GM19193 (cell line): ENCODE data around the gene CEACAM5.

Experiments
- POLR2A ChIP-seq: IDR thresholded peaks from 4 replicates; pipeline ENCODE4 v1.6.1; 2011; ENCODE audit not compliant: insufficient read depth, insufficient read length; ENCODE audit errors: extremely low read depth

CEACAM5 gene

DNA sequence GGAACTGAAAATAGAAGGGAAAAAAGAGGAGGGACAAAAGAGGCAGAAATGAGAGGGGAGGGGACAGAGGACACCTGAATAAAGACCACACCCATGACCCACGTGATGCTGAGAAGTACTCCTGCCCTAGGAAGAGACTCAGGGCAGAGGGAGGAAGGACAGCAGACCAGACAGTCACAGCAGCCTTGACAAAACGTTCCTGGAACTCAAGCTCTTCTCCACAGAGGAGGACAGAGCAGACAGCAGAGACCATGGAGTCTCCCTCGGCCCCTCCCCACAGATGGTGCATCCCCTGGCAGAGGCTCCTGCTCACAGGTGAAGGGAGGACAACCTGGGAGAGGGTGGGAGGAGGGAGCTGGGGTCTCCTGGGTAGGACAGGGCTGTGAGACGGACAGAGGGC lies at the start of gene CEACAM5:
CEACAM5 (plus strand) TSS at position 146 of the 400 bp plus-strand sequence; CDS start at position 252, 106 bp downstream.
- TF ChIP-seq POLR2A = no peak

DNA sequence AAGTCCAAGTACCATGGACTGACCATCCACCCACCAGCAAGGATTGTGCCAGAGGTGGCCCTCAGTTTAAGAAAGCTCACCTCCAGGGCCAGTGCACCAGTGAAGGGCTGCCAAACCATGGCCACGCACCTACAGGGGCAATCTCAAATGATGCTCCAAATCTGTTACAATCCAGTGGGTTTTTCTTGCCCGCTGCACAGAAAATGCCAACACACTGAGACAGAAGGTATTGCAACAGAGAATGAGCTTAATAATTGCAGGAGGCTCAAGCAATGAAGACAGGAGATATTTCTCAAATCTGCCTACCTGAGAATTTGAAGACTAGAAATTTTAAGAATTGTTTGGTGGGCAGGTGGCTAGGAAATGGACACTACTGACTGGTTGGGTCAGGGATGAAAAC lies 42.4 kb upstream of the CEACAM5 start:
- TF ChIP-seq POLR2A = no peak

- no peak for TF ChIP-seq POLR2A
Measured at GRCh38 chr19:41668315-41668714, 40.1 kb upstream of the CEACAM5 start.

DNA sequence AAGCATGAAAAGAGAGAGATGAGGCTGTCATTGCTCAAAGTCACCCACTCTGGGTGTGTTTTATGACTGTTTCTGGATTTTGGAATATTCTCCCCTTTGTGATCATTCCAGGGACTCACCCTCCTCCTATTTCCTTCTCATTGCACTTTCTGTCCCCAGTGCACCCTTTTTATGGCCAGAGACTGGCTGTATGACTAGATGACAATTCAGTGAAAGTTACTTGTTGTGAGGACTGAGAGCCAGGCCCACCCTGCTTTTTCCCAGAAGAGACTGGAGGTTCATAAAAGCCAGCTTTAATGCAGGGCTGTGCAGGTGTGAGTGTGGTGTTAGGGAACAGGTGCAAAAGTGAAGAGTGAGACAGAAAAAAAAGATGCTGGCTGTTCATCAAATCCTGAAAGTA lies 37.7 kb upstream of the CEACAM5 start:
- TF ChIP-seq POLR2A = no peak

GRCh38 chr19:41671486-41671885 lies 36.9 kb upstream of the CEACAM5 start:
- TF ChIP-seq POLR2A = no peak

DNA sequence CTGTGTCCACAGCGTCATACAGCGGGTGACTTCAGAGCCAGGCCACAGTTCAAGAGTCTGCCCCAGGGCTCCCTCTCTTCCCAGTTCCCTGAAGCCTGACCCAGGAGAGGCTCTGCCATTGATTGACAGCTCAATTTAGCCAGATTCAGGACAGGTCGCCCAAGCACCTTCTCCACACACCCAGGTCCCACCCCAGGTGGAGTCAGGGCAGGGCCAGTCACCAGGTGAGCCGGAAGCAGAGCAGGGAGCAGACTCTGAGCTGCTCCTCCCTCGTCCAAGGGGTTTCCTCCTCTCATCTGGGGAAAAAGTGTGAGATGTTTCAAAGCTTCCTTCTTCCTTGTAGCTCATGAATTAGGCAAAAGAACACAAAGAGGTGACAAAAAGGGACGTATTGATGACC lies 26.0 kb upstream of the CEACAM5 start:
- no peak for TF ChIP-seq POLR2A

GRCh38 chr19:41687419-41687818 lies 21.0 kb upstream of the CEACAM5 start:
- TF ChIP-seq POLR2A = no peak

- TF ChIP-seq POLR2A = no peak
Measured at GRCh38 chr19:41688098-41688497, 20.3 kb upstream of the CEACAM5 start, which contains the start of gene CEACAM7. Gene CEACAM7 (minus strand): TSS chr19:41688270. CDS start chr19:41688165, 105 bp downstream.

DNA sequence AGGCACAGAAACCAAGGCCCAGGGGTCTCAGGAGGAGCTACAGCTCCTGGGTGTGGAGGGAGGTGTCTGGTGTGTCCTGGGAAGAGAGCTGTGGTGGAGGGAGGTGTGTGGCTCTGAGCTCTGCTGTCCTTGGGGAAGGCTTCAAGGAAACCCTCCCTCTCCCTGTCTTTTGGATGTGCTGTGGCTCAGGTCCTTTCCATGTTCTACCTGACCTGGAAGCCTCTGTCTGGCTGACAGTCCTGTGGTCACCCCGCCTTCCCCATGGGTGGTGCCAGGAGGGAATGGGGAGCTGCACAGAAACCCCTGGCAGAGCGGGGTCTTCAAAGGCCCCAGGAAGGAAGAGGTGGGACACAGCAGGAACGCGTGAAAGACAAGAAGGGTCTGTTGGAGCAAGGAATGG lies 19.7 kb upstream of the CEACAM5 start:
- no peak for TF ChIP-seq POLR2A

GRCh38 chr19:41689993-41690800 lies 18.2 kb upstream of the CEACAM5 start:
- no peak for TF ChIP-seq POLR2A

GRCh38 chr19:41690801-41691065 lies 17.7 kb upstream of the CEACAM5 start:
- TF ChIP-seq POLR2A = no peak

DNA sequence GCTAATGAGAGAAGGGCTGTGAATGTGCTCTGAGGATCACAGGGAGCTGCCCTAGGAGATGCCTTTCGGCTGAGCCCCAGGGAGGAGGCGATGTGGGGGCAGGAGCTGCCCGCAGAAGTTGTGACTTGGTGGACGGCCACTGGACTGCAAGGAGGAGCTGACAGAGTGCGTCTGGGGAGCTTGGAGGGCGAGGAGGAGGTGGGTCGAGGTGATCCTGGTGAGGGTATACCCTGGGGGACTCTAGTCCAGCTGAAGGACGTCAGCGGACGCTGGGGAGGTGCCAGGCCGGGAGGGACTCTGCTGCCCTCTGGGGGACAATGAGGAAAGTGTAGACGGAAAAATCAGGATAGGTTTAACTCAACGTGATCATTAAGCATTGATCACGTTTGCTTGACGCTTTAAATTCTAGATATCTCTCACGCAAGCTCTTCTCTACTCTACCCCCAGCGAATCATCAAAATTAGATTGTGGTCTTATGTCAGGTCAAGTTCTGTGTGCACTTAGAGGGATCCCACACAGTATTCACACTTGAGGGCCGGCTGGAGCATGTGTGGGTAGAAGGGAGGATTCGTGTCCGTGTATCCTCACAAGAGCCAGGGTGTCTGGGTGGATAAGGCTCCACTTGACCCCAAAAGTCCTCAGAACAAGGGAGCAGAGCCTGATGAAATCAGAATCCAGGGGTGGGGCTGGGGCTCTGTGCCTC lies 17.0 kb upstream of the CEACAM5 start:
- no peak for TF ChIP-seq POLR2A

GRCh38 chr19:41694196-41694595 lies 14.2 kb upstream of the CEACAM5 start:
- no peak for TF ChIP-seq POLR2A

DNA sequence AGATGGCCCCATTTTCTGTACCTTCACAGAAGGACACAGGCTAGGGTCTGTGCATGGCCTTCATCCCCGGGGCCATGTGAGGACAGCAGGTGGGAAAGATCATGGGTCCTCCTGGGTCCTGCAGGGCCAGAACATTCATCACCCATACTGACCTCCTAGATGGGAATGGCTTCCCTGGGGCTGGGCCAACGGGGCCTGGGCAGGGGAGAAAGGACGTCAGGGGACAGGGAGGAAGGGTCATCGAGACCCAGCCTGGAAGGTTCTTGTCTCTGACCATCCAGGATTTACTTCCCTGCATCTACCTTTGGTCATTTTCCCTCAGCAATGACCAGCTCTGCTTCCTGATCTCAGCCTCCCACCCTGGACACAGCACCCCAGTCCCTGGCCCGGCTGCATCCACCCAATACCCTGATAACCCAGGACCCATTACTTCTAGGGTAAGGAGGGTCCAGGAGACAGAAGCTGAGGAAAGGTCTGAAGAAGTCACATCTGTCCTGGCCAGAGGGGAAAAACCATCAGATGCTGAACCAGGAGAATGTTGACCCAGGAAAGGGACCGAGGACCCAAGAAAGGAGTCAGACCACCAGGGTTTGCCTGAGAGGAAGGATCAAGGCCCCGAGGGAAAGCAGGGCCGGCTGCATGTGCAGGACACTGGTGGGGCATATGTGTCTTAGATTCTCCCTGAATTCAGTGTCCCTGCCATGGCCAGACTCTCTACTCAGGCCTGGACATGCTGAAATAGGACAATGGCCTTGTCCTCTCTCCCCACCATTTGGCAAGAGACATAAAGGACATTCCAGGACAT lies 13.4 kb upstream of the CEACAM5 start:
- TF ChIP-seq POLR2A = no peak

- TF ChIP-seq POLR2A = no peak
Measured at GRCh38 chr19:41695745-41696144, 12.7 kb upstream of the CEACAM5 start.

DNA sequence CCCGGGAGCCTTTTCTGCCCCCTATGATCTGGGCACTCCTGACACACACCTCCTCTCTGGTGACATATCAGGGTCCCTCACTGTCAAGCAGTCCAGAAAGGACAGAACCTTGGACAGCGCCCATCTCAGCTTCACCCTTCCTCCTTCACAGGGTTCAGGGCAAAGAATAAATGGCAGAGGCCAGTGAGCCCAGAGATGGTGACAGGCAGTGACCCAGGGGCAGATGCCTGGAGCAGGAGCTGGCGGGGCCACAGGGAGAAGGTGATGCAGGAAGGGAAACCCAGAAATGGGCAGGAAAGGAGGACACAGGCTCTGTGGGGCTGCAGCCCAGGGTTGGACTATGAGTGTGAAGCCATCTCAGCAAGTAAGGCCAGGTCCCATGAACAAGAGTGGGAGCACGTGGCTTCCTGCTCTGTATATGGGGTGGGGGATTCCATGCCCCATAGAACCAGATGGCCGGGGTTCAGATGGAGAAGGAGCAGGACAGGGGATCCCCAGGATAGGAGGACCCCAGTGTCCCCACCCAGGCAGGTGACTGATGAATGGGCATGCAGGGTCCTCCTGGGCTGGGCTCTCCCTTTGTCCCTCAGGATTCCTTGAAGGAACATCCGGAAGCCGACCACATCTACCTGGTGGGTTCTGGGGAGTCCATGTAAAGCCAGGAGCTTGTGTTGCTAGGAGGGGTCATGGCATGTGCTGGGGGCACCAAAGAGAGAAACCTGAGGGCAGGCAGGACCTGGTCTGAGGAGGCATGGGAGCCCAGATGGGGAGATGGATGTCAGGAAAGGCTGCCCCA lies 11.8 kb upstream of the CEACAM5 start:
- no peak for TF ChIP-seq POLR2A
